GM19468 (cell line): ENCODE measurements around the gene TNNT2.

Experiments
- ATAC-seq: cut with Tn5 transposase; IDR thresholded peaks from one replicate; pipeline ENCODE4 v1.9.1; 2021; ENCODE audit warnings: mild to moderate bottlenecking, moderate library complexity, moderate number of reproducible peaks; ENCODE audit not compliant: unreplicated experiment; ENCODE audit errors: extremely low read depth

The TNNT2 gene

GRCh38 chr1:201404055-201404454 is 26.6 kb upstream of the TNNT2 start:
- no peak for ATAC-seq

- ATAC-seq, result no peak
Measured at GRCh38 chr1:201403359-201403758, 25.9 kb upstream of the TNNT2 start.

- ATAC-seq, result no peak
Measured at GRCh38 chr1:201401700-201402099, 24.2 kb upstream of the TNNT2 start.

GRCh38 chr1:201400852-201401230 is 23.4 kb upstream of the TNNT2 start:
- ATAC-seq, result no peak

- ATAC-seq, result no peak
Measured at GRCh38 chr1:201400212-201400851, 22.9 kb upstream of the TNNT2 start.

- no peak for ATAC-seq
Measured at GRCh38 chr1:201399352-201400126, 22.1 kb upstream of the TNNT2 start.

GRCh38 chr1:201399018-201399351 is 21.5 kb upstream of the TNNT2 start, which contains the start of gene LAD1:
LAD1 (minus strand) TSS chr1:201399324; CDS start chr1:201399306, 18 bp downstream.
- ATAC-seq, result no peak

GRCh38 chr1:201397675-201398074 is 20.2 kb upstream of the TNNT2 start:
- no peak for ATAC-seq

- no peak for ATAC-seq
Measured at GRCh38 chr1:201396861-201397464, 19.5 kb upstream of the TNNT2 start.

GRCh38 chr1:201395936-201396335 is 18.5 kb upstream of the TNNT2 start:
- ATAC-seq, result no peak

GRCh38 chr1:201394591-201394990 is 17.1 kb upstream of the TNNT2 start:
- ATAC-seq, result no peak

- ATAC-seq, result no peak
Measured at GRCh38 chr1:201393076-201393475, 15.6 kb upstream of the TNNT2 start.

GRCh38 chr1:201391651-201392511 is 14.4 kb upstream of the TNNT2 start:
- no peak for ATAC-seq

- ATAC-seq, result no peak
Measured at GRCh38 chr1:201391225-201391624, 13.7 kb upstream of the TNNT2 start.

- ATAC-seq, result no peak
Measured at GRCh38 chr1:201389051-201389450, 11.6 kb upstream of the TNNT2 start.

GRCh38 chr1:201386208-201386607 is 8.7 kb upstream of the TNNT2 start:
- ATAC-seq, result no peak

GRCh38 chr1:201385299-201385891 is 7.9 kb upstream of the TNNT2 start:
- ATAC-seq, result no peak

GRCh38 chr1:201384406-201384782 is 6.9 kb upstream of the TNNT2 start:
- ATAC-seq, result no peak

GRCh38 chr1:201383647-201384405 is 6.3 kb upstream of the TNNT2 start:
- ATAC-seq, result no peak

- ATAC-seq, result no peak
Measured at GRCh38 chr1:201381130-201381529, 3.6 kb upstream of the TNNT2 start.
